HepG2 (cell line): ENCODE measurements around the gene ATP13A1. TPM values are rescaled to one million over a fixed set of nuclear protein-coding genes. Genes with fewer than 3 reads are reported as not detected.

ENCODE experiments used
- ATAC-seq: fragments of 200-7000 bp; cut with Tn5 transposase; 3 replicates; pipeline ENCODE4 v1.9.1; 2020; ENCODE audit warnings: mild to moderate bottlenecking, moderate library complexity
- BruUV-seq: library from RNA; stranded (reverse); fragments of 400-500 nt; replicated peaks from 2 replicates; lab custom pipeline; 2021; lab: Mats Ljungman, UMichigan
- CTCF ChIA-PET: fragments of 300-600 bp; formaldehyde crosslinking; extraction: SDS; loops from one replicate; lab custom pipeline; 2021; ENCODE audit warnings: low total read pairs, inconsistent platforms, low intra/inter-chr PET ratio; lab: Yijun Ruan, JAX
- POLR2A ChIA-PET: fragments of 350-600 bp; sonication (Branson Sonifier 250); formaldehyde crosslinking; loops from one replicate; lab custom pipeline; 2020; ENCODE audit warnings: antibody characterized with exemption, inconsistent platforms; lab: Yijun Ruan, JAX
- DNase-seq: peaks from one replicate; pipeline ENCODE4 v3.0.0-alpha.2; 2015; ENCODE audit warnings: low spot score
- FAIRE-seq: peaks from 3 replicates; lab custom pipeline; 2011; peaks lifted over from hg19 to GRCh38; lab: Jason Lieb, UNC
- H2AFZ ChIP-seq: one replicate; pipeline ENCODE4 v1.6.1; 2011; ENCODE audit warnings: low read length, inconsistent platforms
- H3K27ac ChIP-seq: fragments of 300-600 bp; 3 replicates; pipeline ENCODE4 v1.8.0; 2011; ENCODE audit warnings: mixed run types, mild to moderate bottlenecking, mixed read lengths, low read length, inconsistent platforms; ENCODE audit not compliant: insufficient read depth; ENCODE audit errors: extremely low read length
- H3K27me3 ChIP-seq, 2 experiments: fragments of 200-600 bp in 1 of 2; 2 replicates in 1 of 2; 3 replicates in 1 of 2; pipeline versions ENCODE4 v1.6.0 to v1.8.0; 2011; ENCODE audit warnings: low read length in 2 of 2, mild to moderate bottlenecking in 2 of 2, moderate library complexity in 2 of 2, inconsistent platforms in 1 of 2; ENCODE audit not compliant: insufficient read depth in 2 of 2, control insufficient read depth in 1 of 2
- H3K36me3 ChIP-seq, 2 experiments: fragments of 200-600 bp in 1 of 2; replicated peaks in 1 of 2; 2 replicates in 1 of 2; 3 replicates in 1 of 2; pipeline versions ENCODE4 v1.5.1 to v1.8.0; 2011; ENCODE audit warnings: low read length in 2 of 2, inconsistent platforms in 1 of 2; ENCODE audit not compliant: insufficient read depth in 2 of 2, control insufficient read depth in 1 of 2
- H3K4me1 ChIP-seq: 2 replicates; pipeline ENCODE4 v1.5.1; 2012; ENCODE audit warnings: low read length, inconsistent platforms; ENCODE audit not compliant: insufficient read depth
- H3K4me2 ChIP-seq: 2 replicates; pipeline ENCODE4 v1.6.0; 2011; ENCODE audit warnings: low read depth, low read length, inconsistent platforms
- H3K4me3 ChIP-seq, 3 experiments: fragments of 200-600 bp in 1 of 3; sonication (generic), shearing (Covaris generic) in 1 of 3; replicated peaks in 1 of 3; 2 replicates each; pipeline ENCODE4 v1.5.1; 2011 to 2016; ENCODE audit warnings: low read length in 3 of 3, inconsistent platforms in 2 of 3, low read depth in 2 of 3, mild to moderate bottlenecking in 2 of 3, control low read depth in 1 of 3, mixed read lengths in 1 of 3; ENCODE audit not compliant: insufficient read depth in 1 of 3
- H3K79me2 ChIP-seq: one replicate; pipeline ENCODE4 v1.6.1; 2011; ENCODE audit warnings: low read length, inconsistent platforms; ENCODE audit not compliant: insufficient read depth
- H3K9ac ChIP-seq: 2 replicates; pipeline ENCODE4 v1.6.0; 2011; ENCODE audit warnings: mild to moderate bottlenecking, low read depth, low read length, inconsistent platforms; ENCODE audit not compliant: insufficient read depth
- H3K9me3 ChIP-seq: 2 replicates; pipeline ENCODE4 v1.5.1; 2012; ENCODE audit warnings: mild to moderate bottlenecking, low read length
- H4K20me1 ChIP-seq: 2 replicates; pipeline ENCODE4 v1.6.0; 2011; ENCODE audit warnings: inconsistent platforms, mild to moderate bottlenecking, low read length, moderate library complexity; ENCODE audit not compliant: insufficient read depth
- AGO1 ChIP-seq: fragments of 200-400 bp; formaldehyde crosslinking; IDR thresholded peaks from 2 replicates; pipeline ENCODE4 v1.6.1; 2017; ENCODE audit warnings: mild to moderate bottlenecking, low read depth, low read length, moderate library complexity; ENCODE audit not compliant: poor library complexity, severe bottlenecking
- ELF1 ChIP-seq: sonication (generic); formaldehyde crosslinking; IDR thresholded peaks from 2 replicates; pipeline ENCODE4 v1.4.0; 2020; ENCODE audit warnings: missing genetic modification reagents
- FOXK1 ChIP-seq: sonication (generic); formaldehyde crosslinking; IDR thresholded peaks from 2 replicates; pipeline ENCODE4 v1.4.0; 2020; ENCODE audit warnings: low read depth, missing genetic modification reagents, borderline replicate concordance
- HNF4A ChIP-seq: sonication (generic); formaldehyde crosslinking; IDR thresholded peaks from 2 replicates; pipeline ENCODE4 v1.4.0; 2020; ENCODE audit warnings: missing genetic modification reagents
- LCORL ChIP-seq, 2 experiments: fragments of 450-650 bp in 1 of 2; sonication (generic) in 1 of 2; formaldehyde crosslinking in 1 of 2; IDR thresholded peaks; 2 replicates each; pipeline versions ENCODE4 v1.5.0 to v1.6.1; 2017 to 2020; ENCODE audit warnings: antibody characterized with exemption in 1 of 2, missing genetic modification reagents in 1 of 2
- ZBTB33 ChIP-seq: sonication (generic); formaldehyde crosslinking; IDR thresholded peaks from 2 replicates; pipeline ENCODE4 v1.4.0; 2020; ENCODE audit warnings: missing genetic modification reagents
- ZNF343 ChIP-seq: sonication (generic); formaldehyde crosslinking; IDR thresholded peaks from 2 replicates; pipeline ENCODE4 v1.4.0; 2020; ENCODE audit warnings: mild to moderate bottlenecking, missing genetic modification reagents
- ZNF709 ChIP-seq: sonication (generic); formaldehyde crosslinking; IDR thresholded peaks from 2 replicates; pipeline ENCODE4 v1.5.0; 2020; ENCODE audit warnings: mild to moderate bottlenecking, missing genetic modification reagents
- WGBS: methylation state at CpG from one replicate; pipeline ENCODE4 v1.1.6; 2017; ENCODE audit warnings: low lambda C conversion rate; 5-methylcytosine and 5-hydroxymethylcytosine counted together
- in situ Hi-C: cut with HindIII; loops from 2 replicates; pipeline ENCODE4 v1.10.0; 2017; ENCODE audit warnings: low pct_unique_long_range_greater_than_20kb; ENCODE audit not compliant: extremely low pct_ligation_motif_present
- intact Hi-C: fragments of 100-400 bp; cut with micrococcal nuclease; formaldehyde crosslinking; loops from one replicate; pipeline ENCODE4 v1.10.0; 2022; ENCODE audit not compliant: unreplicated experiment
- polyA plus RNA-seq, 8 experiments: library from polyadenylated mRNA; depleted of rRNA in 3 of 8; stranded (reverse) in 7 of 8; unstranded in 1 of 8; fragments of >200 nt; fragmentation: Illumina TruSeq in 4 of 8; extraction: Trizol in 4 of 8; gene quantifications; 2 replicates each; pipeline versions ENCODE4 v1.2.1 to v1.2.3, GENCODE V29; 2011 to 2016; ENCODE audit warnings: low read depth in 4 of 8, missing spikeins in 1 of 8, mixed read lengths in 1 of 8; ENCODE audit not compliant: insufficient read depth in 1 of 8
- total RNA-seq, 5 experiments: library from RNA; depleted of rRNA; stranded (reverse); fragments of >200 nt; fragmentation: Illumina TruSeq; extraction: Trizol; gene quantifications; 2 replicates each; pipeline ENCODE4 v1.2.3, GENCODE V29; 2016; ENCODE audit warnings: low read depth in 1 of 5
- TF ChIP-seq, protein P1 (sequence below): sonication (generic); formaldehyde crosslinking; conservative IDR thresholded peaks from 2 replicates; pipeline ENCODE4 v1.8.1; 2023; ENCODE audit warnings: missing genetic modification reagents
- TF ChIP-seq, protein P2 (sequence below): sonication (generic); formaldehyde crosslinking; IDR thresholded peaks from 2 replicates; pipeline ENCODE4 v1.8.0; 2023; ENCODE audit warnings: mild to moderate bottlenecking, missing genetic modification reagents
- TF ChIP-seq, protein P3 (sequence below): sonication (generic); formaldehyde crosslinking; IDR thresholded peaks from 2 replicates; pipeline ENCODE4 v1.4.0; 2020; ENCODE audit warnings: missing genetic modification reagents, borderline replicate concordance

The ATP13A1 gene
- total and polyA plus RNA-seq, 2 of the 13 experiments (the other 11 are each of a cell fraction or from before 2014, with no cell fraction given), result 23.2 to 41.7 TPM

DNA sequence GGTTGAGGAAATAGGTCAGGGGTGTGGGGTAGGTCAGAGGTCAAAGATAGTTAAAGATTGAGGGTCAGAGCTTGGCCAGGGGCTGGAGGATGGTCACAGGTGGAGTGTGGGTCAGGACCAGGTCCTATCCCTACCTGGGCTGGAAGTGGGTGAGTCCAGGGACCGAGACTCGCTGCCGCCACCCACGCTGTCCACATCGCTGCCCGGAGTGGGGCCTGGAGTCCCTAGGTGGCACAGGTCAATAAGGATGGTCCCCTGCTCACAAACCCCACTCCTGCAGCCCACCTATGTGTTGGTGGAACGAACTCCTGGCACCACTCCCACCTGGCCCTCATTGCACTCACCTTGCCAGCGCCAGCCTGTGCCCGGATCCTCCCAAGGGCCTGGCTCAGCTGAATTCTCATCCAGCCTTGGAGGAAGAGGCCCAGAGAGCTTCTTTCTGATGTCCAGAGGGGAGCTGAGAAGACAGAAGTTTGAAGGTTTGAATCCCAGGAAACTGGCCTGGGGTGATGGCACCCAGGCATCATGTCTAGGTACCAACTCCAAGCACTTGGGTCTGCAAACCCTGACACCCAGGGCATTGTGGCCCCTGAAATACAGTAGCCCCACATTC lies 26.8 kb downstream of the ATP13A1 start (continued):
- no peak for TF ChIP-seq HNF4A (CRISPR knock-in tag)

- no peak for ATAC-seq
- no peaks in the 10 kb centered on the region for H3K4me1 ChIP-seq
- 91% methylated on average over 4 of the region's 14 CpGs for WGBS
- TF ChIP-seq, protein P1, sequence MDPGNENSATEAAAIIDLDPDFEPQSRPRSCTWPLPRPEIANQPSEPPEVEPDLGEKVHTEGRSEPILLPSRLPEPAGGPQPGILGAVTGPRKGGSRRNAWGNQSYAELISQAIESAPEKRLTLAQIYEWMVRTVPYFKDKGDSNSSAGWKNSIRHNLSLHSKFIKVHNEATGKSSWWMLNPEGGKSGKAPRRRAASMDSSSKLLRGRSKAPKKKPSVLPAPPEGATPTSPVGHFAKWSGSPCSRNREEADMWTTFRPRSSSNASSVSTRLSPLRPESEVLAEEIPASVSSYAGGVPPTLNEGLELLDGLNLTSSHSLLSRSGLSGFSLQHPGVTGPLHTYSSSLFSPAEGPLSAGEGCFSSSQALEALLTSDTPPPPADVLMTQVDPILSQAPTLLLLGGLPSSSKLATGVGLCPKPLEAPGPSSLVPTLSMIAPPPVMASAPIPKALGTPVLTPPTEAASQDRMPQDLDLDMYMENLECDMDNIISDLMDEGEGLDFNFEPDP (CRISPR knock-in tag), result no peak
- TF ChIP-seq FOXK1 (no peak), AGO1 (no peak), ZNF709 (CRISPR knock-in tag) (no peak), LCORL (IDR thresholded peaks at IDR 0.05) (no peak), LCORL (CRISPR knock-in tag; IDR thresholded peaks at IDR 0.05) (no peak), ELF1 (CRISPR knock-in tag) (no peak), ZBTB33 (CRISPR knock-in tag) (no peak), ZNF343 (CRISPR knock-in tag) (no peak)
- TF ChIP-seq, protein P2, sequence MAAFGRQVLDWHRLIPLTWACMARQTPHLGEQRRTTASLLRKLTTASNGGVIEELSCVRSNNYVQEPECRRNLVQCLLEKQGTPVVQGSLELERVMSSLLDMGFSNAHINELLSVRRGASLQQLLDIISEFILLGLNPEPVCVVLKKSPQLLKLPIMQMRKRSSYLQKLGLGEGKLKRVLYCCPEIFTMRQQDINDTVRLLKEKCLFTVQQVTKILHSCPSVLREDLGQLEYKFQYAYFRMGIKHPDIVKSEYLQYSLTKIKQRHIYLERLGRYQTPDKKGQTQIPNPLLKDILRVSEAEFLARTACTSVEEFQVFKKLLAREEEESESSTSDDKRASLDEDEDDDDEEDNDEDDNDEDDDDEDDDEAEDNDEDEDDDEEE (CRISPR knock-in tag), result no peak
- TF ChIP-seq, protein P3, sequence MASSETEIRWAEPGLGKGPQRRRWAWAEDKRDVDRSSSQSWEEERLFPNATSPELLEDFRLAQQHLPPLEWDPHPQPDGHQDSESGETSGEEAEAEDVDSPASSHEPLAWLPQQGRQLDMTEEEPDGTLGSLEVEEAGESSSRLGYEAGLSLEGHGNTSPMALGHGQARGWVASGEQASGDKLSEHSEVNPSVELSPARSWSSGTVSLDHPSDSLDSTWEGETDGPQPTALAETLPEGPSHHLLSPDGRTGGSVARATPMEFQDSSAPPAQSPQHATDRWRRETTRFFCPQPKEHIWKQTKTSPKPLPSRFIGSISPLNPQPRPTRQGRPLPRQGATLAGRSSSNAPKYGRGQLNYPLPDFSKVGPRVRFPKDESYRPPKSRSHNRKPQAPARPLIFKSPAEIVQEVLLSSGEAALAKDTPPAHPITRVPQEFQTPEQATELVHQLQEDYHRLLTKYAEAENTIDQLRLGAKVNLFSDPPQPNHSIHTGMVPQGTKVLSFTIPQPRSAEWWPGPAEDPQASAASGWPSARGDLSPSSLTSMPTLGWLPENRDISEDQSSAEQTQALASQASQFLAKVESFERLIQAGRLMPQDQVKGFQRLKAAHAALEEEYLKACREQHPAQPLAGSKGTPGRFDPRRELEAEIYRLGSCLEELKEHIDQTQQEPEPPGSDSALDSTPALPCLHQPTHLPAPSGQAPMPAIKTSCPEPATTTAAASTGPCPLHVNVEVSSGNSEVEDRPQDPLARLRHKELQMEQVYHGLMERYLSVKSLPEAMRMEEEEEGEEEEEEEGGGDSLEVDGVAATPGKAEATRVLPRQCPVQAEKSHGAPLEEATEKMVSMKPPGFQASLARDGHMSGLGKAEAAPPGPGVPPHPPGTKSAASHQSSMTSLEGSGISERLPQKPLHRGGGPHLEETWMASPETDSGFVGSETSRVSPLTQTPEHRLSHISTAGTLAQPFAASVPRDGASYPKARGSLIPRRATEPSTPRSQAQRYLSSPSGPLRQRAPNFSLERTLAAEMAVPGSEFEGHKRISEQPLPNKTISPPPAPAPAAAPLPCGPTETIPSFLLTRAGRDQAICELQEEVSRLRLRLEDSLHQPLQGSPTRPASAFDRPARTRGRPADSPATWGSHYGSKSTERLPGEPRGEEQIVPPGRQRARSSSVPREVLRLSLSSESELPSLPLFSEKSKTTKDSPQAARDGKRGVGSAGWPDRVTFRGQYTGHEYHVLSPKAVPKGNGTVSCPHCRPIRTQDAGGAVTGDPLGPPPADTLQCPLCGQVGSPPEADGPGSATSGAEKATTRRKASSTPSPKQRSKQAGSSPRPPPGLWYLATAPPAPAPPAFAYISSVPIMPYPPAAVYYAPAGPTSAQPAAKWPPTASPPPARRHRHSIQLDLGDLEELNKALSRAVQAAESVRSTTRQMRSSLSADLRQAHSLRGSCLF (CRISPR knock-in tag), result no peak
- TF ChIP-seq, all 625 proteins: peak for 0
- H3K79me2 ChIP-seq, result no peaks in the 10 kb centered on the region
- H2AFZ ChIP-seq, result no peak overlapping the region
- no peak overlapping the region for H3K4me2 ChIP-seq
- no peaks in the 10 kb centered on the region for H3K36me3 ChIP-seq
- intact Hi-C loops (no loop called here), in situ Hi-C loops (no loop called here)
- no peaks in the 10 kb centered on the region for H4K20me1 ChIP-seq
- DNase-seq (no peak), FAIRE-seq (no peak)
- no peaks in the 10 kb centered on the region for H3K27me3 ChIP-seq
- no peak overlapping the region for H3K4me3 ChIP-seq
- H3K27ac ChIP-seq, result no peak overlapping the region
- H3K9ac ChIP-seq, result no peak overlapping the region
- no peaks in the 10 kb centered on the region for H3K9me3 ChIP-seq
- CTCF ChIA-PET, result no interaction called here
- no TSS peak for BruUV-seq
- POLR2A ChIA-PET, result no interaction called here
Measured at GRCh38 chr19:19635313-19635702, 28.2 kb downstream of the ATP13A1 start.
